Neural crest cell (in vitro differentiated cells): ENCODE data around the gene UBE2J2. TPM values are rescaled to one million over a fixed set of nuclear protein-coding genes. Genes with fewer than 3 reads are reported as not detected.
A peak's percentile ranks its signal among the peaks of the same experiment; 100 is the strongest.

Experiments
- DNase-seq: peaks from one replicate; pipeline ENCODE4 v3.0.0; 2021; ENCODE audit warnings: low read depth, mixed read lengths, low spot score
- H3K27ac Mint-ChIP-seq: one replicate; pipeline ENCODE4 v1.8.0; 2021; ENCODE audit warnings: mild to moderate bottlenecking, mixed read lengths; ENCODE audit not compliant: unreplicated experiment
- H3K27me3 Mint-ChIP-seq: 2 replicates; pipeline ENCODE4 v1.8.0; 2021; ENCODE audit warnings: low read depth, mild to moderate bottlenecking, mixed read lengths
- H3K36me3 Mint-ChIP-seq: 2 replicates; pipeline ENCODE4 v1.8.0; 2021; ENCODE audit warnings: low read depth, mild to moderate bottlenecking, mixed read lengths
- H3K4me1 Mint-ChIP-seq: 2 replicates; pipeline ENCODE4 v1.8.0; 2021; ENCODE audit warnings: mixed read lengths
- H3K4me3 Mint-ChIP-seq: one replicate; pipeline ENCODE4 v1.8.0; 2021; ENCODE audit warnings: mild to moderate bottlenecking, mixed read lengths
- H3K9me3 Mint-ChIP-seq: 2 replicates; pipeline ENCODE4 v1.8.0; 2021; ENCODE audit warnings: mixed read lengths
- total RNA-seq: library from RNA; stranded (reverse); gene quantifications from 2 replicates; pipeline ENCODE4 v1.2.1, GENCODE V29; 2021
- TF ChIP-seq, protein P1 (sequence below): fragments of 200-600 bp; sonication (generic); conservative IDR thresholded peaks from 2 replicates; pipeline ENCODE4 v1.5.0; 2021; ENCODE audit warnings: antibody characterized with exemption, mild to moderate bottlenecking

Gene UBE2J2
- total RNA-seq, 1 donor from 2014 or later = 80.8 TPM

DNA sequence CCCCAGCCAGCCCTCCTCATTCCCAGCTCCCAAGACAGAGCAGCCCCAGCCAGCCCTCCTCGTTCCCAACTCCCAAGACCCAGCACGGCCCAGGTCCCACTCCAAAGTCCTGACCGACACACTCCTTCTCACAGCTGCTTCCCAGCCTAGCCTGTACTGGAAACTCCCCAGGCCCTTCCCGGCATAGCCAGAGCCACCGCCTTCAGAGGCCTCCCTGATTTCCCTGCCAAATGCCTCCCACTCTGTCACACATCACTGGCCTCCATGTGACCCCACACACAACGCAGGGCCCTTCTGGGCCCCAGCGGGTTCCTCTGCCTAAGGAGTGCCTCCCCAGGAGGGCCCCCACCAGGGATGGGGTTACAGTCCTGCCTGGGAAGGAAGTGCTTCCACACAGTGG is 2.8 kb downstream of the UBE2J2 start:
- Mint-ChIP-seq H3K9me3 (no peaks in the 10 kb centered on the region), H3K4me1 (peaks cover 32% of the 10 kb centered on the region), H3K27ac (peak overlapping the region; percentile 39), H3K4me3 (peak overlapping the region; percentile 90), H3K27me3 (no peaks in the 10 kb centered on the region), H3K36me3 (peaks cover 8% of the 10 kb centered on the region)
- TF ChIP-seq, protein P1, sequence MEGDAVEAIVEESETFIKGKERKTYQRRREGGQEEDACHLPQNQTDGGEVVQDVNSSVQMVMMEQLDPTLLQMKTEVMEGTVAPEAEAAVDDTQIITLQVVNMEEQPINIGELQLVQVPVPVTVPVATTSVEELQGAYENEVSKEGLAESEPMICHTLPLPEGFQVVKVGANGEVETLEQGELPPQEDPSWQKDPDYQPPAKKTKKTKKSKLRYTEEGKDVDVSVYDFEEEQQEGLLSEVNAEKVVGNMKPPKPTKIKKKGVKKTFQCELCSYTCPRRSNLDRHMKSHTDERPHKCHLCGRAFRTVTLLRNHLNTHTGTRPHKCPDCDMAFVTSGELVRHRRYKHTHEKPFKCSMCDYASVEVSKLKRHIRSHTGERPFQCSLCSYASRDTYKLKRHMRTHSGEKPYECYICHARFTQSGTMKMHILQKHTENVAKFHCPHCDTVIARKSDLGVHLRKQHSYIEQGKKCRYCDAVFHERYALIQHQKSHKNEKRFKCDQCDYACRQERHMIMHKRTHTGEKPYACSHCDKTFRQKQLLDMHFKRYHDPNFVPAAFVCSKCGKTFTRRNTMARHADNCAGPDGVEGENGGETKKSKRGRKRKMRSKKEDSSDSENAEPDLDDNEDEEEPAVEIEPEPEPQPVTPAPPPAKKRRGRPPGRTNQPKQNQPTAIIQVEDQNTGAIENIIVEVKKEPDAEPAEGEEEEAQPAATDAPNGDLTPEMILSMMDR = no peak
- DNase-seq = no peak

DNA sequence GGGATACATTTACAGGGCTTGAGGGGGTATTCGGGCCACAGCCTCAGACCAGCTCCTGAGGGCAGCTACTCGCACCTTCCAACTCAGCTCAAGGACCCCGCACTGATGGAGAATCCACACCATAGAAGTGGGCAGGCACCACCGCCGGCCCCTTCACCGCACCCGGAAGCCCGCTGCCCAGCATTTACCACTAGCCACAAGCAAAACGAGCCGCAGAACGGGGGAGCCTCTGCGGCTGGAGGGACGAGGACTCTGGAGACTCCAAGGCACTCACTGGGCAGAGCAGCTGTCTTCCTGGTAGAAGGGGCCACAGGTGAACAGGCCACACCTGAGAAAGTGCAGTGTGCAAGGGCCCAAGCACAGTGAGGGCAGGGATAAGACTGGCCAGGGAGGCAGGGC is 5.4 kb downstream of the UBE2J2 start:
- Mint-ChIP-seq H3K36me3 (peaks cover 10% of the 10 kb centered on the region), H3K27me3 (no peaks in the 10 kb centered on the region), H3K9me3 (no peaks in the 10 kb centered on the region), H3K27ac (no peak overlapping the region), H3K4me1 (peaks cover 24% of the 10 kb centered on the region), H3K4me3 (peak overlapping the region; percentile 27)
- DNase-seq = no peak
- TF ChIP-seq, protein P1 = no peak

GRCh38 chr1:1267488-1268283 is 6.0 kb downstream of the UBE2J2 start:
- H3K9me3 Mint-ChIP-seq = no peaks in the 10 kb centered on the region
- TF ChIP-seq, protein P1 = no peak
- DNase-seq = no peak
- peaks cover 21% of the 10 kb centered on the region for H3K4me1 Mint-ChIP-seq
- no peaks in the 10 kb centered on the region for H3K27me3 Mint-ChIP-seq
- no peak overlapping the region for H3K27ac Mint-ChIP-seq
- peak overlapping the region; percentile 27 for H3K4me3 Mint-ChIP-seq
- peaks cover 10% of the 10 kb centered on the region for H3K36me3 Mint-ChIP-seq

DNA sequence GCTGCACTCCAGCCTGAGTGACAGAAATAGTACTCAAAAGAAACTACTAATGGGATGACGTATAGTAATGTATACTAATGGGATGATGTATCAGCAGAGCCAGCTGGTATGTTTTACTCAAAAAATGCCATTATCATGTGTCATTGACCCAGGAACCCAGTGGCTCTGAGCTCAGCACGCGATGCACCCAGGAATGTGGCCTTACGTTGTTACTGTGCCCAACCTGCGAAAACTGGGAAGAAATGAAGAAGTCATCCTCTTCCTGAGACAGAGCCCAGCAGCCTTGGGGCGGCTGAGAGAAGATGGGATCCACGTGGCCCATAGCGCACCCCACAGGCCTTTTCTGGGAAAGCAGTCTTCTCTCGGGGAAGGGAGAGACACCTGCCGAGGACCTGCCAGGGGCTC is 8.8 kb downstream of the UBE2J2 start:
- TF ChIP-seq, protein P1 = no peak
- H3K27me3 Mint-ChIP-seq = no peaks in the 10 kb centered on the region
- H3K4me3 Mint-ChIP-seq = no peak overlapping the region
- H3K4me1 Mint-ChIP-seq = no peaks in the 10 kb centered on the region
- DNase-seq = no peak
- H3K36me3 Mint-ChIP-seq = peaks cover 15% of the 10 kb centered on the region
- H3K27ac Mint-ChIP-seq = no peak overlapping the region
- no peaks in the 10 kb centered on the region for H3K9me3 Mint-ChIP-seq

DNA sequence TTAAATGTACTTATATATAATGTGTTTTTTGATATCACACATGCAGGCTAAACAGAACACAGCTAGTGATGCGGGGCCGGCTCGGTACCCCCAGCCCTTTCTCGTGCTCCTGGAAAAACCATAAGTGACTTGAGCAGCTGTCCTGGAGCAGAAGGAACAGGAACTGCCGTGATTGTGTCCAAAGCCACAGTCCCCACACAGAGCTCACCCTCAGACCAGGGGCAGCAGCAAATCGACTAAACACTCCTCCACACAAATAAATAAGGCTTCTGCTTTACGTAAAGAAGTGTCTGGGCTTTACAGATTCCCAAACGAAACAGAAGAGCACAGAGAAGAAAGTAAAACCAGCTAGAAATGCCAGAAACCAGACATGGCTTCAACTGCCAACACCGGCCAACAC is 9.6 kb downstream of the UBE2J2 start:
- Mint-ChIP-seq H3K9me3 (no peaks in the 10 kb centered on the region), H3K27me3 (no peaks in the 10 kb centered on the region), H3K4me1 (no peaks in the 10 kb centered on the region), H3K4me3 (no peak overlapping the region), H3K27ac (no peak overlapping the region), H3K36me3 (peaks cover 16% of the 10 kb centered on the region)
- TF ChIP-seq, protein P1 = no peak
- DNase-seq = no peak
